GM19467 (cell line): ENCODE data around the gene BSND.

Experiments used
- ATAC-seq: cut with Tn5 transposase; IDR thresholded peaks from one replicate; pipeline ENCODE4 v1.9.1; 2021; ENCODE audit warnings: mild to moderate bottlenecking, moderate library complexity; ENCODE audit not compliant: unreplicated experiment

Gene BSND

GRCh38 chr1:55060133-55060999 is 61.6 kb downstream of the BSND start:
- ATAC-seq = no peak

DNA sequence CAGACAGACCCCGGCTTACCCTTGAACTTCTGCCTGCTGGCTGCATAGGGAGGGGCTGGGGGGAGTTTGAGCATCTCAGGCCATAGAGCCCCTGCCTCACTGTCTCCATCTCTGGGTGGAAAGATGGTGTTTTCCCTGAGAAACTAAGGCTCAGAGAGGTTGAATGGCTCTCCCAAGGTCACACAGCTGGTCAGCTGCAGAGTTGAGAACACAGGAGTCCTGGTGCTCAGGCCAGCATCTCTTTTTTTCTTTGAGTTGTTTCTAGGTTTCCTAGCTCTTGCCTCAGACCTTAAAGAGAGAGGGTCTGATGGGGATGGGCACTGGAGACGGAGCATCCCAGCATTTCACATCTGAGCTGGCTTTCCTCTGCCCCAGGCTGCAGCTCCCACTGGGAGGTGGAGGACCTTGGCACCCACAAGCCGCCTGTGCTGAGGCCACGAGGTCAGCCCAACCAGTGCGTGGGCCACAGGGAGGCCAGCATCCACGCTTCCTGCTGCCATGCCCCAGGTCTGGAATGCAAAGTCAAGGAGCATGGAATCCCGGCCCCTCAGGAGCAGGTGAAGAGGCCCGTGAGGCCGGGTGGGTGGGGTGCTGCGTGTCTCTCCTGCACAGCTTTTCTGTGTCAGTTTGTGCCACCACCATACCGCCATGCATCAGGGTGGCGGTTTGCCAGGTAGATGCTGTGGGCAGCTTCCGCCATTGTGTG is 62.4 kb downstream of the BSND start:
- no peak for ATAC-seq
